CD8-positive, alpha-beta memory T cell (primary cell): ENCODE results near the gene COMMD3. TPM values are rescaled to one million over a fixed set of nuclear protein-coding genes. Genes with fewer than 3 reads are reported as not detected.
"Not testable (repeated sequence)": the region's sequence is repeated elsewhere in the genome, so short reads cannot be mapped to it uniquely, and the experiment has no call there.

Experiments used
- CTCF ChIA-PET: fragments of 350-600 bp; sonication (Branson Sonifier 250); formaldehyde crosslinking; loops from one replicate; lab custom pipeline; 2021; ENCODE audit warnings: antibody characterized with exemption; lab: Charles Lee
- POLR2A ChIA-PET: fragments of 350-600 bp; sonication (Branson Sonifier 250); formaldehyde crosslinking; loops from one replicate; lab custom pipeline; 2021; ENCODE audit warnings: antibody characterized with exemption; lab: Charles Lee
- DNase-seq, 5 donors: peaks; one replicate each; pipeline versions ENCODE4 v3.0.0 to v3.0.0-alpha.2; 2020 to 2022; ENCODE audit warnings: mixed read lengths in 1 of 5
- H3K27ac ChIP-seq: one replicate; pipeline ENCODE4 v1.7.0; 2013; ENCODE audit warnings: low read depth, mild to moderate bottlenecking, low read length, moderate library complexity
- H3K27me3 ChIP-seq: 2 replicates; pipeline ENCODE4 v1.7.0; 2013; ENCODE audit warnings: low read length, mild to moderate bottlenecking; ENCODE audit not compliant: insufficient read depth, poor library complexity, severe bottlenecking
- H3K36me3 ChIP-seq: 2 replicates; pipeline ENCODE4 v1.7.0; 2013; ENCODE audit warnings: mild to moderate bottlenecking, low read length, moderate library complexity; ENCODE audit not compliant: insufficient read depth
- H3K4me1 ChIP-seq: 2 replicates; pipeline ENCODE4 v1.7.0; 2013; ENCODE audit warnings: mild to moderate bottlenecking, low read length, moderate library complexity; ENCODE audit not compliant: insufficient read depth
- H3K4me3 ChIP-seq: 2 replicates; pipeline ENCODE4 v1.7.0; 2013; ENCODE audit warnings: mild to moderate bottlenecking, low read length
- H3K9me3 ChIP-seq: 2 replicates; pipeline ENCODE4 v1.7.0; 2013; ENCODE audit warnings: mild to moderate bottlenecking, low read length
- H3K27ac Mint-ChIP-seq, 8 donors: one replicate each; pipeline ENCODE4 v1.8.0; 2020 to 2021; ENCODE audit warnings: mixed read lengths in 8 of 8, mild to moderate bottlenecking in 6 of 8, inconsistent platforms in 3 of 8, moderate library complexity in 3 of 8
- H3K27me3 Mint-ChIP-seq, 2 donors: one replicate each; pipeline ENCODE4 v1.8.0; 2020 to 2021; ENCODE audit warnings: mixed read lengths in 2 of 2, mild to moderate bottlenecking in 1 of 2, moderate library complexity in 1 of 2
- H3K36me3 Mint-ChIP-seq, 3 donors: one replicate each; pipeline ENCODE4 v1.8.0; 2020 to 2021; ENCODE audit warnings: mixed read lengths in 3 of 3, inconsistent platforms in 1 of 3, mild to moderate bottlenecking in 1 of 3
- H3K4me1 Mint-ChIP-seq, 3 donors: one replicate each; pipeline ENCODE4 v1.8.0; 2020 to 2021; ENCODE audit warnings: mixed read lengths in 3 of 3, inconsistent platforms in 1 of 3, mild to moderate bottlenecking in 1 of 3
- H3K4me3 Mint-ChIP-seq, 7 donors: one replicate each; pipeline ENCODE4 v1.8.0; 2020 to 2021; ENCODE audit warnings: mixed read lengths in 7 of 7, mild to moderate bottlenecking in 6 of 7, moderate library complexity in 4 of 7, inconsistent platforms in 2 of 7
- H3K9me3 Mint-ChIP-seq, 5 donors: one replicate each; pipeline ENCODE4 v1.8.0; 2020 to 2022; ENCODE audit warnings: mixed read lengths in 5 of 5, mild to moderate bottlenecking in 3 of 5, moderate library complexity in 2 of 5, inconsistent platforms in 1 of 5
- polyA plus RNA-seq: library from polyadenylated mRNA; unstranded; fragments of 300-500 nt; fragmentation: Illumina TruSeq; gene quantifications from one replicate; pipeline ENCODE4 v1.2.3, GENCODE V29; 2021
- total RNA-seq, 2 experiments: library from RNA; stranded (reverse); gene quantifications; one replicate each; pipeline ENCODE4 v1.2.3, GENCODE V29; 2021

COMMD3 gene
- total and polyA plus RNA-seq, 3 experiments from 2014 or later = 61.4 to 80.4 (median 80.2) TPM

DNA sequence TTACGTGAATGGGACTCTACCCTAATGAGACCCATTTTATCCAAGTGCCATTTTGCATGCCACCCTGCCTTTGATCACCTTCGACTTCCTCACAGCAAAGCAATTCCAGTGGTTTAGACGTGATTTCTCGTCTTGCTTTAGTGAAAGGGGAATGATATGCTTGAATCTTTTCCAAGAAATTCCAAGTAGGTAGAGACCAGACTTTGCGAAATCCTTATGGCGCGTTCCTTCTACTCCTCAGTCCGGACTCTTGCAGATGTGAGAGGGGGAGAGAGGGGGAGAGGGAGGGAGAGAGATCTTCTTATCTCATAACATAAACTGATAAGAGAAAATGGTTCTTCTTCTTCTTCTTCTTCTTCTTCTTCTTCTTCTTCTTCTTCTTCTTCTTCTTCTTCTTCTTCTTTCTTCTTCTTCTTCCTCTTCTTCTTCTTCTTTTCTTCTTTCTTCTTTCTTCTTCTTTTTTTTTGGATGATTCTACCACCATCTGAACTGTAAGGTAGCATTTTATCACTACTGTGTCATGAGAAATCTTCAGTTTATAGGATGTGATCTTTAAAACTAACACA, 30.0 kb downstream of the COMMD3 start:
- H3K9me3 Mint-ChIP-seq = peaks cover 8 to 19% (median 14%) of the 10 kb centered on the region in 5 donors
- ChIA-PET CTCF (no interaction called here), POLR2A (no interaction called here)
- Histone ChIP-seq H3K27me3 (peaks cover 50% of the 10 kb centered on the region), H3K36me3 (no peaks in the 10 kb centered on the region), H3K4me3 (no peak overlapping the region), H3K4me1 (peaks cover 3% of the 10 kb centered on the region), H3K9me3 (no peaks in the 10 kb centered on the region), H3K27ac (no peak overlapping the region)
- peaks cover 47 to 64% of the 10 kb centered on the region in 2 donors for H3K27me3 Mint-ChIP-seq
- peak overlapping the region in 6 of 7 donors; percentile 2 to 86 (median 45) for H3K4me3 Mint-ChIP-seq
- peaks cover 0 to 3% (median 0%) of the 10 kb centered on the region in 3 donors for H3K36me3 Mint-ChIP-seq
- H3K4me1 Mint-ChIP-seq = peaks cover 10 to 18% (median 14%) of the 10 kb centered on the region in 3 donors
- peak overlapping the region in 5 of 8 donors; percentile 22 to 82 (median 76) for H3K27ac Mint-ChIP-seq
- no peak for DNase-seq

DNA sequence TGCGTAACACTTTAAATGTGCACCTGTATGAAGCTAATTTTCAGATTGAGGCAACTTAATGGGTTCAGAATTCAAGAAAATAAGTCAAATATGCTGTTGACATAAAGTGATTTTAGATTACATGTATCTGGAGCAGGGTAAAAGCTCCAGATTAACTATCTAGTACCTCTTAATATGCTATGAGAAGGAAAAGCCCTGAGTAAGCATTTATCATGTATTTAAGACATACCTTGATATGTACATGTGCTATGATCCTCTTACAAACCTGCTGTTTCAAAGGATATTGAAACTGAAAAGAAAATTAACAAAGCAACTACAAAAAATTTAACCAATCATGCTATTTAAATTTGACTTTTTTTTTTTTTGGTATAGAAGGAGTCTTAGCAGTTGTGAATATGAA, 33.6 kb downstream of the COMMD3 start:
- Histone ChIP-seq H3K27ac (no peak overlapping the region), H3K36me3 (no peaks in the 10 kb centered on the region), H3K27me3 (peaks cover 15% of the 10 kb centered on the region), H3K9me3 (no peaks in the 10 kb centered on the region), H3K4me3 (no peak overlapping the region), H3K4me1 (no peaks in the 10 kb centered on the region)
- ChIA-PET CTCF (interaction anchor here (0.9 kb wide), 1 partner anchor 54 kb away, joined by 3 read pairs; no protein-coding TSS in a partner anchor), POLR2A (no interaction called here)
- Mint-ChIP-seq H3K4me3 (no peak overlapping the region), H3K36me3 (peaks cover 0 to under 1% (median 0%) of the 10 kb centered on the region in 3 donors), H3K27ac (no peak overlapping the region), H3K4me1 (peaks cover 3 to 9% (median 5%) of the 10 kb centered on the region in 3 donors), H3K9me3 (peaks cover 5 to 11% (median 9%) of the 10 kb centered on the region in 5 donors), H3K27me3 (peaks cover 17 to 42% of the 10 kb centered on the region in 2 donors)
- DNase-seq = no peak

DNA sequence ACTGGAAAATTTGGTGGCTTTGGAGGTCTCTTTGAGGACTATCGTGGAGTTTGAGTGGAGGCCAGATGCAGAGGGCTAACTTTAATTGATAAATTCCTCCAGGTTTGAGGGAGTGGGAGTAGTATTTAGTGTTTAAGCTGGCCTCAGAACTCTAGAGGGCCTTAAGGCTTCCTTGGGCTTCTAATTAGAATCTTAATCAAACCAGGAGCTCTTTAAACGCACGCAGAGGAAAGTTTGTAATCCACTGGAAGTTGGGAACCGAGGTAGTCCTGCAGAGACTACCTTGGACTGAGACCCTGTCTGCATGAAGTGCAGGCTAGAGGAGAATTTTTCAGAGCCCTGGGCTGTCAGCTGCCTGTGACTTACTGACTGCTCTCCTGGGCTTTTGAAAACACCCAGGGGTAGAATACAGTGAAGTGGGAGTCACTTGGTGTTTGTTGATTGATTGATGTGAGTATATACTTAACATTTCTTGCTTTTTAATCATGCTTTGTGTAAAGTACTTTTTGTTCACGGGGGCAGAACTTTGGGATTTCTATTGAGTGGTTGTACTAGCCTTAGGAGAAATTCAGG, 35.0 kb downstream of the COMMD3 start:
- H3K4me3 Mint-ChIP-seq = no peak overlapping the region
- CTCF ChIA-PET = interaction anchor here (1.2 kb wide), 1 partner anchor 340 kb away, joined by 3 read pairs; no protein-coding TSS in a partner anchor
- peaks cover 0 to 2% (median 2%) of the 10 kb centered on the region in 3 donors for H3K4me1 Mint-ChIP-seq

DNA sequence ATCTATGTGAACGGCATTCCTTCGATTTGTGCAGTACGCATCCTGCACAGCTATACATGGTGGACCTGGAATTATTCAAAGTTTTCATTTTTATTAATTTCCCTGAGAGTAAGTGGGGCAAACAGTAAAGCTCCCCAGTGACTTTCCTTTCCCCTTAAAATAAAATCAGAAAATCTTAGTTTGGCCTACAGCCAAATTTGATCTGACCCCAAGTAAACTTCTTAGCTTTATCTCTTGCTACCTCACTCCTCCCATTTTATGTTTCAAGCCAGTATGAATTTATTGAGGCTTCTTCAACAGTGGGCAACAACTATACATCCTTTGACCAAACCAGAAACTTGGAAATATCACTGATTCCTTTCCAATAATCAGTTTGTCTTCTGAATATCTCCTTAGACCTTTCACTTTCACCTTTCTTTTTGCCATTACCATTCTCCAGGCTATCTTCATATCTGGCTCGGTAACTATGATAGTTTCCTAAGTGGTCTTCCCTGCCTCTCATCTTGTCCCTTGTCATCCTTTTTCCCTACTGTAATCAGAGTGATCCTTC, 40.2 kb downstream of the COMMD3 start:
- Mint-ChIP-seq H3K36me3 (no peaks in the 10 kb centered on the region), H3K4me3 (no peak overlapping the region), H3K27ac (no peak overlapping the region), H3K4me1 (no peaks in the 10 kb centered on the region), H3K27me3 (peaks cover 0 to 20% of the 10 kb centered on the region in 2 donors), H3K9me3 (no peaks in the 10 kb centered on the region)
- H3K27me3 ChIP-seq = no peaks in the 10 kb centered on the region
- no peak for DNase-seq
- H3K4me1 ChIP-seq = no peaks in the 10 kb centered on the region
- CTCF ChIA-PET = no interaction called here
- H3K9me3 ChIP-seq = no peaks in the 10 kb centered on the region
- no peaks in the 10 kb centered on the region for H3K36me3 ChIP-seq
- H3K4me3 ChIP-seq = no peak overlapping the region
- POLR2A ChIA-PET = no interaction called here
- no peak overlapping the region for H3K27ac ChIP-seq

More for the DNA sequence above, 35.0 kb downstream of the COMMD3 start:
- peaks cover 2 to 4% (median 3%) of the 10 kb centered on the region in 5 donors for H3K9me3 Mint-ChIP-seq
- no peaks in the 10 kb centered on the region for H3K36me3 Mint-ChIP-seq
- no peak overlapping the region for H3K4me3 ChIP-seq
- H3K9me3 ChIP-seq = no peaks in the 10 kb centered on the region
- POLR2A ChIA-PET = no interaction called here
- H3K4me1 ChIP-seq = no peaks in the 10 kb centered on the region
- H3K27ac ChIP-seq = no peak overlapping the region
- no peak overlapping the region for H3K27ac Mint-ChIP-seq
- DNase-seq = no peak
- peaks cover under 1% of the 10 kb centered on the region for H3K27me3 ChIP-seq
- H3K27me3 Mint-ChIP-seq = peaks cover 6 to 33% of the 10 kb centered on the region in 2 donors
- H3K36me3 ChIP-seq = no peaks in the 10 kb centered on the region

DNA sequence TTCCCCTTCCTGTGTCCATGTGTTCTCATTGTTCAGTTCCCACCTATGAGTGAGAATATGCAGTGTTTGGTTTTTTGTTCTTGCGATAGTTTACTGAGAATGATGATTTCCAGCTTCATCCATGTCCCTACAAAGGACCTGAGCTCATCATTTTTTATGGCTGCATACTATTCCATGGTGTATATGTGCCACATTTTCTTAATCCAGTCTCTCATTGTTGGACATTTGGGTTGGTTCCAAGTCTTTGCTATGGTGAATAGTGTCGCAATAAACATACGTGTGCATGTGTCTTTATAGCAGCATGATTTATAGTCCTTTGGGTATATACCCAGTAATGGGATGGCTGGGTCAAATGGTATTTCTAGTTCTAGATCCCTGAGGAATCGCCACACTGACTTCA, 41.6 kb downstream of the COMMD3 start:
- H3K27me3 Mint-ChIP-seq = peaks cover 0 to 21% of the 10 kb centered on the region in 2 donors
- POLR2A ChIA-PET, CTCF ChIA-PET, DNase-seq, H3K9me3 ChIP-seq, H3K4me3 ChIP-seq, H3K27ac ChIP-seq, H3K4me1 Mint-ChIP-seq, H3K27ac Mint-ChIP-seq, H3K36me3 Mint-ChIP-seq, H3K9me3 Mint-ChIP-seq, H3K4me1 ChIP-seq, H3K27me3 ChIP-seq, H3K4me3 Mint-ChIP-seq, H3K36me3 ChIP-seq: not testable (repeated sequence)

DNA sequence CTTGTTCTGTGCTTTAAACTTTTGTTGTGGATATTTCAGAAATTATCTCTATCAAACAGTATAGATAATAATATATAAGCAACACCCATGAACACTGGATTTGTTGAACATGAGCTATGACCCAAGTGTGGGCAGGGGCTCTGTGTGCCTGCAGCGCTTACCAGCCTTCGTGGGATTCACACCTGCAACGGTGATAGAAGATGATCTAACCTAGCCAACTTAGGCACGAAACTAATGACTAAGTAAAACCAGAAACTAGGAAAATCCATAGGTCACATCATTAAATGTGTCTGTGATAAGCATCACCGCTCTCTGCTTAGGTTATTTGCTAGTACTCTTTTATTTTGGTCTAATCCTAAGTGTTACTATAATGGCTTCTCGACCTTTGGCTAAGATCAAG, 47.1 kb downstream of the COMMD3 start:
- Histone ChIP-seq H3K9me3 (no peaks in the 10 kb centered on the region), H3K36me3 (no peaks in the 10 kb centered on the region), H3K4me1 (no peaks in the 10 kb centered on the region), H3K27ac (no peak overlapping the region), H3K27me3 (peaks cover 6% of the 10 kb centered on the region), H3K4me3 (no peak overlapping the region)
- no peak overlapping the region for H3K27ac Mint-ChIP-seq
- no peaks in the 10 kb centered on the region for H3K9me3 Mint-ChIP-seq
- DNase-seq = no peak
- peaks cover 4 to 10% (median 7%) of the 10 kb centered on the region in 3 donors for H3K4me1 Mint-ChIP-seq
- no peak overlapping the region for H3K4me3 Mint-ChIP-seq
- peaks cover 3 to 41% of the 10 kb centered on the region in 2 donors for H3K27me3 Mint-ChIP-seq
- CTCF ChIA-PET = no interaction called here
- no peaks in the 10 kb centered on the region for H3K36me3 Mint-ChIP-seq
- POLR2A ChIA-PET = no interaction called here

DNA sequence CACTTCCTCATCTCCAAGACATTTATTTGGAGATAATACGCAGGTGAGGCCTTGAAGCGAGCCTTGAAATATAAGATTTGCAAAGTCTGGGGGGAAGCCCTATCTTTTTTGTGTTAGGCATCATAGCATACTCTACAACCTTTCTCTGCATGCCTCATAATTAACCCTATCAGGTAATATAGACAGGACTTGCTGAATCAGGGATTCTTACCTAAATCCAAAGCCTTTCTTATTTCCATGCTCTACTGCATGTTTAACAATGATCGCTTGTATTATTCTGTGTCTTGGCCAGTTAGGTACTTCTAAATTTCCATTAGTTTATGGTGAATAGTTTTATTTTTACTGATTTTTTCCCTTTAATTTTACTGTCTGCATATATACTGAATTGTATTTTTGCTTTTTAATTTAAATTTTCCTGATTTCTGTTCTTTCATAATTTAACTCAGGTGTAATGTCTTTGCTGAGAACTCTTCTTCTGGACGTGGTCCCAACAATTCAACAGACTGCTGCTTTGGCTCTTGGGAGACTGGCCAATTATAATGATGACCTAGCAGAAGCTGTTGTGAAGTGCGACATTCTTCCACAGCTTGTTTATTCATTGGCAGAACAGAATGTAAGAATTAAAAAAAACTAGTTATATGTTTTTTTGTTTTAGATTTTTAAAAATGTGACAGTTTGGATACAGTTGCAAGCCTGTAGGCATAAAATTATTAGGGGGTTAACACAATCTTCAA, 48.4 kb downstream of the COMMD3 start:
- peaks cover 3 to 41% of the 10 kb centered on the region in 2 donors for H3K27me3 Mint-ChIP-seq
- POLR2A ChIA-PET = no interaction called here
- no peak overlapping the region for H3K27ac ChIP-seq

DNA sequence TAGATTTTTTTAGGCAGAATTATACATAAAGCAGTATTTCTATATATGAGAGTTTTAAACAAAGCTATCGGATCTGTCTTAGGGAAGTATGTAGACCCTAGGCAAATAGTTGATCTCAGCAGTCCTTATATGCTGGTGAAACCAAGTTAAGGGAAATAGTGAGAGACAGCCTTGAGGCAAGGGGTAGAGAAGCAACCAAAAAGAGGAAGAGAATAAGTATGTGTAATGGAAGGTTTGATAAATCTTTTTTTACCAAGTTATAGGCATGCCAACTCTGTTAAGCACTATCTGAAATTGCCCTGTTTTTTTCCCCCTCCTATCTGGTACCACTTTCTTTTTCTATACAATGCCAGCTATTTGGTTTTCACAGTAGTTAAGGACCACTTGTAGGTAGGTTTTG, 49.0 kb downstream of the COMMD3 start:
- H3K27me3 ChIP-seq = peaks cover 6% of the 10 kb centered on the region
- H3K27ac Mint-ChIP-seq = no peak overlapping the region
- no peaks in the 10 kb centered on the region for H3K9me3 Mint-ChIP-seq
- H3K27me3 Mint-ChIP-seq = peaks cover 3 to 37% of the 10 kb centered on the region in 2 donors
- no peaks in the 10 kb centered on the region for H3K9me3 ChIP-seq
- H3K4me3 ChIP-seq = no peak overlapping the region
- H3K4me3 Mint-ChIP-seq = no peak overlapping the region
- peaks cover 2% of the 10 kb centered on the region for H3K4me1 ChIP-seq
- no peaks in the 10 kb centered on the region for H3K36me3 ChIP-seq
- no peak overlapping the region for H3K27ac ChIP-seq
- H3K4me1 Mint-ChIP-seq = peaks cover 5 to 20% (median 17%) of the 10 kb centered on the region in 3 donors
- DNase-seq = no peak
- POLR2A ChIA-PET = no interaction called here
- CTCF ChIA-PET = no interaction called here
- no peaks in the 10 kb centered on the region for H3K36me3 Mint-ChIP-seq

More for the DNA sequence above, 48.4 kb downstream of the COMMD3 start:
- H3K27me3 ChIP-seq = peaks cover 6% of the 10 kb centered on the region
- Mint-ChIP-seq H3K9me3 (no peaks in the 10 kb centered on the region), H3K4me1 (peaks cover 4 to 14% (median 12%) of the 10 kb centered on the region in 3 donors), H3K36me3 (no peaks in the 10 kb centered on the region), H3K4me3 (no peak overlapping the region), H3K27ac (no peak overlapping the region)
- no peaks in the 10 kb centered on the region for H3K9me3 ChIP-seq
- H3K36me3 ChIP-seq = no peaks in the 10 kb centered on the region
- CTCF ChIA-PET = no interaction called here
- no peak overlapping the region for H3K4me3 ChIP-seq
- no peaks in the 10 kb centered on the region for H3K4me1 ChIP-seq
- DNase-seq = no peak
